Natural killer cell (primary cell): Measurements from ENCODE around the gene FGF3. TPM values are rescaled to one million over a fixed set of nuclear protein-coding genes. Genes with fewer than 3 reads are reported as not detected.

ENCODE experiments used
- ATAC-seq, 3 donors: fragments of 150-1000 bp in 2 of 3; fragments of 200-7000 bp in 1 of 3; cut with Tn5 transposase; 1 replicate in 1 of 3; 2 replicates in 2 of 3; pipeline ENCODE4 v1.10.0; 2021; ENCODE audit warnings: mild to moderate bottlenecking in 2 of 3, moderate library complexity in 2 of 3
- DNase-seq, 2 donors: peaks; one replicate each; pipeline versions ENCODE4 v3.0.0 to v3.0.0-alpha.2; 2013 to 2021; ENCODE audit warnings: mixed read lengths in 1 of 2
- H3K27ac ChIP-seq: one replicate; pipeline ENCODE4 v1.5.1; 2013; ENCODE audit warnings: mild to moderate bottlenecking, low read length
- H3K27me3 ChIP-seq: one replicate; pipeline ENCODE4 v1.6.1; 2013; ENCODE audit warnings: low read length; ENCODE audit not compliant: control insufficient read depth, insufficient read depth
- H3K36me3 ChIP-seq: one replicate; pipeline ENCODE4 v1.6.1; 2013; ENCODE audit warnings: low read length; ENCODE audit not compliant: control insufficient read depth, insufficient read depth
- H3K4me1 ChIP-seq: one replicate; pipeline ENCODE4 v1.6.1; 2013; ENCODE audit warnings: low read length; ENCODE audit not compliant: control insufficient read depth, insufficient read depth
- H3K4me3 ChIP-seq: one replicate; pipeline ENCODE4 v1.5.1; 2013; ENCODE audit warnings: low read length
- H3K9me3 ChIP-seq: one replicate; pipeline ENCODE4 v1.6.1; 2013; ENCODE audit warnings: low read length; ENCODE audit not compliant: control insufficient read depth, insufficient read depth
- H3K27ac Mint-ChIP-seq, 2 donors: one replicate each; pipeline ENCODE4 v1.8.0; 2022; ENCODE audit warnings: mild to moderate bottlenecking in 2 of 2, mixed read lengths in 2 of 2, moderate library complexity in 1 of 2
- H3K27me3 Mint-ChIP-seq, 2 donors: one replicate each; pipeline ENCODE4 v1.8.0; 2022; ENCODE audit warnings: low read depth in 2 of 2, mixed read lengths in 2 of 2
- H3K36me3 Mint-ChIP-seq: one replicate; pipeline ENCODE4 v1.8.0; 2022; ENCODE audit warnings: mixed read lengths
- H3K4me1 Mint-ChIP-seq, 2 donors: one replicate each; pipeline ENCODE4 v1.8.0; 2022; ENCODE audit warnings: mixed read lengths in 2 of 2
- H3K4me3 Mint-ChIP-seq: one replicate; pipeline ENCODE4 v1.8.0; 2022; ENCODE audit warnings: mild to moderate bottlenecking, moderate library complexity, mixed read lengths
- H3K9me3 Mint-ChIP-seq, 2 donors: one replicate each; pipeline ENCODE4 v1.8.0; 2022; ENCODE audit warnings: mixed read lengths in 2 of 2
- WGBS: methylation state at CpG from one replicate; pipeline ENCODE4 v1.1.7; 2013; ENCODE audit warnings: missing lambda C conversion rate; ENCODE audit not compliant: insufficient coverage; 5-methylcytosine and 5-hydroxymethylcytosine counted together
- intact Hi-C: fragments of 100-400 bp; cut with micrococcal nuclease; formaldehyde crosslinking; loops from one replicate; pipeline ENCODE4 v1.14.2; 2022
- total RNA-seq, 4 donors: library from RNA; stranded (reverse); fragments of 120-200 nt in 1 of 4; gene quantifications; one replicate each; pipeline versions ENCODE4 v1.2.3 to v1.2.4, GENCODE V29; 2013 to 2022
- TF ChIP-seq, protein P1 (sequence below): fragments of 200-600 bp; IDR thresholded peaks from one replicate; pipeline ENCODE4 v1.8.0; 2022; ENCODE audit warnings: antibody characterized with exemption

The FGF3 gene
- total RNA-seq, 3 donors from 2014 or later (not counting 1 experiment from before 2014, with no cell fraction given) = not detected

DNA sequence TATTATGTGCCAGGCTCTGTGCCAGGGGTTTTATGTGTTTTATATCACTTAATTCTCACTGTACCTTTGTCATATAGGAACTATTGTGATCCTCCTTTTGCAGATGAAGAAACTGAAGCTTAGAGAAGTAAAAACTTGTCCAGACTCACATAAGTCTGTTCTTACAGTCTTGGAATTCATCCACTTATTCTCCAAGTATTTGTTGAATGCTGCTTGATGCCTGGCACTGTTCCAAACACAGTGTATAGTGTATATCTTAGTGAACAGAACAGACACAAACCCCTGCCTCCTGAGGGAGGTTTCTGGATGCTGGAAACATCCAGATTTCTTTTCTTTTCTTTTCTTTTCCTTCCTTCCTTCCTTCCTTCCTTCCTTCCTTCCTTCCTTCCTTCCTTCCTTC lies 29.0 kb upstream of the FGF3 start:
- no peaks in the 10 kb centered on the region for H3K4me1 ChIP-seq
- peaks cover 11 to 18% of the 10 kb centered on the region in 2 donors for H3K27me3 Mint-ChIP-seq
- H3K4me1 Mint-ChIP-seq = no peaks in the 10 kb centered on the region
- H3K4me3 Mint-ChIP-seq = no peak overlapping the region
- peaks cover 0 to 2% of the 10 kb centered on the region in 2 donors for H3K9me3 Mint-ChIP-seq
- DNase-seq (no peak), ATAC-seq (no peak)
- TF ChIP-seq, protein P1, sequence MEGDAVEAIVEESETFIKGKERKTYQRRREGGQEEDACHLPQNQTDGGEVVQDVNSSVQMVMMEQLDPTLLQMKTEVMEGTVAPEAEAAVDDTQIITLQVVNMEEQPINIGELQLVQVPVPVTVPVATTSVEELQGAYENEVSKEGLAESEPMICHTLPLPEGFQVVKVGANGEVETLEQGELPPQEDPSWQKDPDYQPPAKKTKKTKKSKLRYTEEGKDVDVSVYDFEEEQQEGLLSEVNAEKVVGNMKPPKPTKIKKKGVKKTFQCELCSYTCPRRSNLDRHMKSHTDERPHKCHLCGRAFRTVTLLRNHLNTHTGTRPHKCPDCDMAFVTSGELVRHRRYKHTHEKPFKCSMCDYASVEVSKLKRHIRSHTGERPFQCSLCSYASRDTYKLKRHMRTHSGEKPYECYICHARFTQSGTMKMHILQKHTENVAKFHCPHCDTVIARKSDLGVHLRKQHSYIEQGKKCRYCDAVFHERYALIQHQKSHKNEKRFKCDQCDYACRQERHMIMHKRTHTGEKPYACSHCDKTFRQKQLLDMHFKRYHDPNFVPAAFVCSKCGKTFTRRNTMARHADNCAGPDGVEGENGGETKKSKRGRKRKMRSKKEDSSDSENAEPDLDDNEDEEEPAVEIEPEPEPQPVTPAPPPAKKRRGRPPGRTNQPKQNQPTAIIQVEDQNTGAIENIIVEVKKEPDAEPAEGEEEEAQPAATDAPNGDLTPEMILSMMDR = no peak
- no peak overlapping the region for H3K27ac ChIP-seq
- intact Hi-C loops = no loop called here
- no peaks in the 10 kb centered on the region for H3K36me3 Mint-ChIP-seq
- H3K9me3 ChIP-seq = no peaks in the 10 kb centered on the region
- no peaks in the 10 kb centered on the region for H3K27me3 ChIP-seq
- H3K4me3 ChIP-seq = no peak overlapping the region
- H3K36me3 ChIP-seq = no peaks in the 10 kb centered on the region
- no peak overlapping the region for H3K27ac Mint-ChIP-seq

DNA sequence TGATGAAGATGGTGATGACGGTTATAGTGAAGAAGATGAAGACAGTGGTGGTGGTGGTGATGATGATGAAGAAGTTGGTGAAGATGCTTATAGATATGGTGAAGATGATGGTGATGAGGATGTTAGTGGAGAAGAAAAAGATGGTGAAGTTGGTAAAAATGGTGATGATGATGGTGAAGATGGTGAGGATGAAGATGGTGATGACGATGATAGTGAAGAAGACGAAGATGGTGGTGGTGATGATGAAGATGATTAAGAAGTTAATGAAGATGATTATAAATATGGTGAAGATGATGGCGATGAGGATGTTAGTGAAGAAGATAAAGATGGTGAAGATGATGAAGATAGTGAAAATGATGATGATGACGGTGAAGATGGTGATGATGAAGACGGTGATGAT lies 25.2 kb upstream of the FGF3 start:
- H3K4me1 ChIP-seq = no peaks in the 10 kb centered on the region
- H3K4me3 Mint-ChIP-seq = no peak overlapping the region
- H3K9me3 ChIP-seq = no peaks in the 10 kb centered on the region
- WGBS = 96% methylated on average over 6 of the region's 6 CpGs
- H3K4me3 ChIP-seq = no peak overlapping the region
- no peaks in the 10 kb centered on the region for H3K36me3 ChIP-seq
- no peaks in the 10 kb centered on the region for H3K36me3 Mint-ChIP-seq
- no peak overlapping the region for H3K27ac ChIP-seq
- TF ChIP-seq, protein P1 = no peak
- DNase-seq (no peak), ATAC-seq (no peak)
- no peaks in the 10 kb centered on the region for H3K27me3 ChIP-seq
- peaks cover 8 to 9% of the 10 kb centered on the region in 2 donors for H3K4me1 Mint-ChIP-seq
- H3K9me3 Mint-ChIP-seq = peaks cover 2 to 7% of the 10 kb centered on the region in 2 donors
- no peak overlapping the region for H3K27ac Mint-ChIP-seq
- intact Hi-C loops = no loop called here
- H3K27me3 Mint-ChIP-seq = peaks cover 0 to 10% of the 10 kb centered on the region in 2 donors

DNA sequence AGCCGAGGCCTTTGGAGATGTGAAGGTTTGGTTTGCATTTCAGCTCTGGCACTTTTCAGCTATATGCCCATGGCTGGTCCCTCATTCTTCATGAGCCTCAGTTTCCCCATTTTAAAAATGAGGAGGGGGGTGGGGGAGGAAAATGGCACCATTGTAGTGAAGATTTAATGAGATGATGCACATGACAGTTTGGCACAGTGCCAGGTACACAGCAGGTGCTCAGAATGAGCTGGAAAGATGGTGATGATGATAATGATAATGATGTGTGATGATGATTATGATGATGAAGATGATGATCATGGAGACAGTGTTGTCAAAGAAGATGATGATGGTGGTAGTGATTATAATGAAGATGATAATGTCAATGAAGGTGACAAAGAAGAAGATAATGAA lies 24.3 kb upstream of the FGF3 start:
- no peaks in the 10 kb centered on the region for H3K4me1 ChIP-seq
- 33% methylated on average over 1 of the region's 1 CpG for WGBS
- H3K36me3 Mint-ChIP-seq = no peaks in the 10 kb centered on the region
- H3K4me3 ChIP-seq = no peak overlapping the region
- peaks cover 8 to 9% of the 10 kb centered on the region in 2 donors for H3K4me1 Mint-ChIP-seq
- H3K4me3 Mint-ChIP-seq = no peak overlapping the region
- no peak overlapping the region for H3K27ac ChIP-seq
- TF ChIP-seq, protein P1 = no peak
- H3K27me3 ChIP-seq = no peaks in the 10 kb centered on the region
- intact Hi-C loops = no loop called here
- no peaks in the 10 kb centered on the region for H3K9me3 ChIP-seq
- H3K36me3 ChIP-seq = no peaks in the 10 kb centered on the region
- H3K27ac Mint-ChIP-seq = no peak overlapping the region
- DNase-seq = no peak
- H3K9me3 Mint-ChIP-seq = peaks cover 0 to 7% of the 10 kb centered on the region in 2 donors
- ATAC-seq = no peak
- peaks cover 0 to 5% of the 10 kb centered on the region in 2 donors for H3K27me3 Mint-ChIP-seq

DNA sequence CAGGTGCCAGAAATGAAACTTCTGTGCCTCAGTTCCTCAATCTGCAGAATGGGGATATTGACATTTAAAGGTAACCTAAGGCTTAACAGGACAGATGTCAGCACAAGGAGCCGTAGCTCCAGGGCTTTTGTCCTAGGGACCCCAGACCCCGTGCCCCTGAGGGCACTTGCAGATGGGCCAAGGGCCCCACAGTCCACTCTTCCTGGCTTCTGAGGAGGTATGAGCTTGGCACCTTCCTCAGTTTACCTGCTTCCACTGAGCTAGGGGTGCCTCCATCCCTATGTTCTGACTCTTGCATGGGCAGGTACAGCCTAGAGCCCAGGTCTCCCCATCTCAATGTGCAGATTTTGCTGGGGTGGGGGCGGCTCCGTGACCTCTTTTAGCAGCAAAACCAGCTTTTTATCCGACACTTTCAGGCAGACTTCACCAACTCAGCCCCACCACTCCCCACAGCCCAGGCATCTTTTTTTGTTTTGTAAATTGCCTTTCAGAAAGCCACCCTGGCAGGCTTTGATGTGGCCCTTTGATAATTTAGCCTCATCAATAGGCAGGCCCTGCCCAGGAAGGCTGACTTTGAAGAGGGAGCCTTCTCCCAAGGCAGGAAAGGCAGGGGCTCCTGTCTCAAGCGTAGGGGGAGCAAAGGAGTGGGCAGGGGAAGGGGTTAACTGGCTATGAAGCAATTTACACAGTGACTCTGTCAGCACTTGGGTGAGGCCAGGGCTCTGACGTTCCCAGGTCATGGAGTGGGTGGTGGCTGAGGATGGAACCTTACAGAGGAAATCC lies 23.7 kb upstream of the FGF3 start:
- Histone ChIP-seq H3K27me3 (no peaks in the 10 kb centered on the region), H3K4me3 (no peak overlapping the region), H3K36me3 (no peaks in the 10 kb centered on the region), H3K4me1 (no peaks in the 10 kb centered on the region), H3K27ac (no peak overlapping the region), H3K9me3 (no peaks in the 10 kb centered on the region)
- ATAC-seq = no peak
- H3K36me3 Mint-ChIP-seq = no peaks in the 10 kb centered on the region
- H3K4me1 Mint-ChIP-seq = peaks cover 8 to 9% of the 10 kb centered on the region in 2 donors
- no peak overlapping the region for H3K27ac Mint-ChIP-seq
- no peak overlapping the region for H3K4me3 Mint-ChIP-seq
- H3K9me3 Mint-ChIP-seq = peaks cover 0 to 7% of the 10 kb centered on the region in 2 donors
- intact Hi-C loops = no loop called here
- WGBS = 53% methylated on average over 7 of the region's 7 CpGs
- TF ChIP-seq, protein P1 = no peak
- DNase-seq = no peak
- peaks cover 0 to 4% of the 10 kb centered on the region in 2 donors for H3K27me3 Mint-ChIP-seq
